DND-41 (cell line): ENCODE results near the gene PEA15.

Source experiments
- ATAC-seq: fragments of 200-7000 bp; cut with Tn5 transposase; 3 replicates; pipeline ENCODE4 v1.9.1; 2021; ENCODE audit warnings: low read depth; ENCODE audit not compliant: insufficient read depth
- DNase-seq: peaks from one replicate; pipeline ENCODE4 v3.0.0-alpha.2; 2020
- H2AFZ ChIP-seq: 2 replicates; pipeline ENCODE4 v1.6.0; 2012; ENCODE audit warnings: low read depth, low read length
- H3K27ac ChIP-seq: 2 replicates; pipeline ENCODE4 v1.5.1; 2012; ENCODE audit warnings: low read length, inconsistent platforms
- H3K27me3 ChIP-seq: fragments of 200-600 bp; sonication (generic); 2 replicates; pipeline ENCODE4 v1.6.0; 2012; ENCODE audit warnings: low read length, mild to moderate bottlenecking, inconsistent platforms; ENCODE audit not compliant: insufficient read depth, poor library complexity
- H3K36me3 ChIP-seq: 2 replicates; pipeline ENCODE4 v1.5.1; 2012; ENCODE audit warnings: low read length, inconsistent platforms; ENCODE audit not compliant: insufficient read depth
- H3K4me1 ChIP-seq: 2 replicates; pipeline ENCODE4 v1.5.1; 2012; ENCODE audit warnings: mild to moderate bottlenecking, low read length; ENCODE audit not compliant: insufficient read depth
- H3K4me2 ChIP-seq: 2 replicates; pipeline ENCODE4 v1.6.0; 2012; ENCODE audit warnings: mild to moderate bottlenecking, moderate library complexity, low read length, inconsistent platforms; ENCODE audit not compliant: insufficient read depth
- H3K4me3 ChIP-seq, 2 experiments: fragments of 200-600 bp in 1 of 2; shearing (Covaris generic) in 1 of 2; 2 replicates each; pipeline ENCODE4 v1.5.1; 2012 to 2016; ENCODE audit warnings: inconsistent platforms in 2 of 2, low read length in 2 of 2, mild to moderate bottlenecking in 2 of 2, low read depth in 1 of 2, moderate library complexity in 1 of 2
- H3K79me2 ChIP-seq: 2 replicates; pipeline ENCODE4 v1.6.0; 2012; ENCODE audit warnings: low read length, inconsistent platforms; ENCODE audit not compliant: insufficient read depth
- H3K9ac ChIP-seq: 2 replicates; pipeline ENCODE4 v1.6.0; 2012; ENCODE audit warnings: low read depth, mild to moderate bottlenecking, inconsistent platforms, low read length, moderate library complexity
- H3K9me3 ChIP-seq: 2 replicates; pipeline ENCODE4 v1.5.1; 2012; ENCODE audit warnings: low read length, moderate library complexity, mild to moderate bottlenecking, inconsistent platforms; ENCODE audit not compliant: insufficient read depth, severe bottlenecking
- H4K20me1 ChIP-seq: 2 replicates; pipeline ENCODE4 v1.6.0; 2012; ENCODE audit warnings: low read length; ENCODE audit not compliant: insufficient read depth
- EZH2 ChIP-seq: IDR thresholded peaks from 3 replicates; pipeline ENCODE4 v1.6.1; 2012; ENCODE audit warnings: borderline replicate concordance, low read depth, mild to moderate bottlenecking, moderate library complexity, low read length, inconsistent platforms; ENCODE audit not compliant: severe bottlenecking
- TF ChIP-seq, protein P1 (sequence below): IDR thresholded peaks from 2 replicates; pipeline ENCODE4 v1.5.1; 2012; ENCODE audit warnings: borderline replicate concordance, low read length, moderate library complexity, mild to moderate bottlenecking; ENCODE audit not compliant: poor library complexity, severe bottlenecking; ENCODE audit errors: extremely low read depth

PEA15 gene

DNA sequence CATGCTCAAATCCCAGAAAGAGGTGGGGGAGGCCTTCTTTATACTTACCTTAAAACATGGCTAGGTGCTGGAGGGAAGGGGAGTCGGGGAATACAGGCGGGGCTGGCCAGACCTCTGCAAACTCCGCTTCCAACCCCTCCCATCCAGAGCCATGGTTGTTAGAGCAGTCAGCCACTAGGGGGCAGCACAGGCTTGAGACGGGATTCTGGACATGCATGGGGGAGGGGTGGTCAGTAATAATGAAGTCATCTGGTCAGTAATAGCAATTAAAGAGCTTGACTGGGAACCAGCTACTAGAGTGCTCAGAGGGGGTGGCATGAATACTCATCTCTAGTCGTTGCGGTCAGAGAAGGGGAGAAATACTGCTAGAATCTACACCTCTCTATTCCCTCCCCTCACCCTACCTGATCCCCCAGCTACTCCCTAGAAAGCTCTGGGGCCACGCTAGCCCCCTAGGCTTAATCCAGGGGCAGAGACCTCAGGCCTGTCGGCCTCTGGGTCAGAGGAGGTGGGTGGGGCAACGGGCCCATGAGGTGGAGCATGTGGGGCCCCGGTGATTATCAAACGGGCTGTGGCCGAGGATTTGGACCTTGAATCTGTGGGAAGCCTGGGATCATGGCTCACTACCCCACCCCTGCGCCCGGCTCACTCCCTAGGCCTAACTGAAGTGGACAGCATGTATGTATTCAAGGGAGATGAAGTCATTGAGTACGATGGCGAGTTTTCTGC is 11.9 kb upstream of the PEA15 start:
- Histone ChIP-seq H4K20me1 (no peaks in the 10 kb centered on the region), H3K36me3 (no peaks in the 10 kb centered on the region), H3K4me3 (no peak overlapping the region), H3K9ac (no peak overlapping the region), H3K4me1 (no peaks in the 10 kb centered on the region), H3K27ac (no peak overlapping the region), H3K9me3 (no peaks in the 10 kb centered on the region), H3K4me2 (no peak overlapping the region), H3K79me2 (no peaks in the 10 kb centered on the region), H3K27me3 (peaks cover 3% of the 10 kb centered on the region), H2AFZ (no peak overlapping the region)
- no peak for TF ChIP-seq EZH2
- TF ChIP-seq, protein P1, sequence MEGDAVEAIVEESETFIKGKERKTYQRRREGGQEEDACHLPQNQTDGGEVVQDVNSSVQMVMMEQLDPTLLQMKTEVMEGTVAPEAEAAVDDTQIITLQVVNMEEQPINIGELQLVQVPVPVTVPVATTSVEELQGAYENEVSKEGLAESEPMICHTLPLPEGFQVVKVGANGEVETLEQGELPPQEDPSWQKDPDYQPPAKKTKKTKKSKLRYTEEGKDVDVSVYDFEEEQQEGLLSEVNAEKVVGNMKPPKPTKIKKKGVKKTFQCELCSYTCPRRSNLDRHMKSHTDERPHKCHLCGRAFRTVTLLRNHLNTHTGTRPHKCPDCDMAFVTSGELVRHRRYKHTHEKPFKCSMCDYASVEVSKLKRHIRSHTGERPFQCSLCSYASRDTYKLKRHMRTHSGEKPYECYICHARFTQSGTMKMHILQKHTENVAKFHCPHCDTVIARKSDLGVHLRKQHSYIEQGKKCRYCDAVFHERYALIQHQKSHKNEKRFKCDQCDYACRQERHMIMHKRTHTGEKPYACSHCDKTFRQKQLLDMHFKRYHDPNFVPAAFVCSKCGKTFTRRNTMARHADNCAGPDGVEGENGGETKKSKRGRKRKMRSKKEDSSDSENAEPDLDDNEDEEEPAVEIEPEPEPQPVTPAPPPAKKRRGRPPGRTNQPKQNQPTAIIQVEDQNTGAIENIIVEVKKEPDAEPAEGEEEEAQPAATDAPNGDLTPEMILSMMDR: peak; percentile 95
- peak; percentile 74 for DNase-seq
- peak; percentile 89 for ATAC-seq

DNA sequence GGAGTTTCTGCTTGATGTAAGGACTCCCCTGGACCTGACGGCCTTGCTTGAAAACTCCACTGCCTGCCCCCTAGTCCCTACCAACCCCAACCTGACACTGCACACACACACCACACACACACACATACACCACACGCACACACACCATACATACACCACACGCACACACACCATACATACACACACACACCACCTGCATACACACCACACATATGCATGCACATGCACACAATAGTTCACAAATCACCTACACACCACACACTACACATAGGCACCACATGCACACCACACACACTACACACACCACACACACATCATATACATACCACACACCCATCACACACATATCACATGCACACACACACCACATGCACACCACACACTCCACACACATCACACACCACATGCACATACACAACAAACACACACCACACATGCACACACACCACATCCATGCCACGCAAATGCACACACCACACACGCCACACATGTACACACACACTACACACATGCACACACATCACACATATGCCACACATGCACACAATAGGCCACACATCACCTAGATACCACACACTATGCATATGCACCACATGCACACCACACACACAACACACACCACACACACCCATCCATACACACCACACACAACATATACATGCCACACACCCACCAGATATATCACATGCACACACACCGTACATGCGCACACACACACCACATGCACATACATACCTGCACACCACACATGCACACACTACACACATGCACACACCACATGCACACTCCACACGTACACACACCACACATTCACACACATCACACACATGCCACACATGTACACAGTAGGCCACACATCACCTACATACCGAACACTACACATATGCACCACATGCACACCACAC is 11.1 kb upstream of the PEA15 start:
- no peak for DNase-seq
- Histone ChIP-seq H3K4me2 (no peak overlapping the region), H3K4me3 (no peak overlapping the region), H3K27me3 (peaks cover 3% of the 10 kb centered on the region), H4K20me1 (no peaks in the 10 kb centered on the region), H3K27ac (no peak overlapping the region), H3K4me1 (no peaks in the 10 kb centered on the region), H3K9ac (no peak overlapping the region), H2AFZ (no peak overlapping the region), H3K79me2 (no peaks in the 10 kb centered on the region), H3K9me3 (no peaks in the 10 kb centered on the region), H3K36me3 (no peaks in the 10 kb centered on the region)
- no peak for TF ChIP-seq EZH2
- TF ChIP-seq, protein P1: no peak
- ATAC-seq: no peak

DNA sequence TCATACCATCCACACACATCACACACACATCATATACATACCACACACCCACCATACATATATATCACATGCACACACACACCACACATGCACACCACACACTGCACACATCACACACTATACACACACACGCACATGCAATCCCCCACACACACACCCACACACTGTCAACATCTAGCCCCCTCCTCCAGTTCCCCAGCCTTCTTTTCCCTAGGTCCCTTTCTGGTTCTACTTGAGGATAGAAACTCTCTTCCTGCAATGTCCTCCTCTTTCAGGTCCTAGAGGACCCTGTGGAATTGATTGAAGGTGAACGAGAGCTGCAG is 10.5 kb upstream of the PEA15 start:
- H4K20me1 ChIP-seq: no peaks in the 10 kb centered on the region
- no peaks in the 10 kb centered on the region for H3K4me1 ChIP-seq
- DNase-seq (no peak), ATAC-seq (no peak)
- H3K27me3 ChIP-seq: peaks cover 3% of the 10 kb centered on the region
- H3K79me2 ChIP-seq: no peaks in the 10 kb centered on the region
- H3K4me2 ChIP-seq: no peak overlapping the region
- no peak overlapping the region for H3K9ac ChIP-seq
- H3K27ac ChIP-seq: no peak overlapping the region
- H3K36me3 ChIP-seq: no peaks in the 10 kb centered on the region
- H3K4me3 ChIP-seq: no peak overlapping the region
- no peaks in the 10 kb centered on the region for H3K9me3 ChIP-seq
- TF ChIP-seq EZH2: no peak
- TF ChIP-seq, protein P1: no peak
- H2AFZ ChIP-seq: no peak overlapping the region
